Mammary epithelial cell (primary cell): Measurements from ENCODE around the gene MOCS3.

Experiments
- CTCF ChIP-seq, 2 donors: IDR thresholded peaks in 1 of 2; conservative IDR thresholded peaks in 1 of 2; 2 replicates each; pipeline ENCODE4 v1.5.1; 2011 to 2012; ENCODE audit warnings: inconsistent platforms in 2 of 2, low read length in 2 of 2, mild to moderate bottlenecking in 2 of 2, control low read depth in 1 of 2, low read depth in 1 of 2; ENCODE audit not compliant: insufficient read depth in 1 of 2; ENCODE audit errors: extremely low read depth in 1 of 2
- EZH2 ChIP-seq: IDR thresholded peaks from 2 replicates; pipeline ENCODE4 v1.6.1; 2012; ENCODE audit warnings: low read length, inconsistent platforms, borderline replicate concordance

GRCh38 chr20:50992336-50992732 lies 33.7 kb downstream of the MOCS3 start:
- TF ChIP-seq CTCF (conservative IDR thresholded peaks at IDR 0.05 in 1 of 2, IDR thresholded peaks at IDR 0.05 in 1 of 2; ENCODE audit: extremely low read depth in 1 of 2, insufficient read depth in 1 of 2, low read depth in 1 of 2, low read length in 2 of 2) = no peak
- TF ChIP-seq EZH2 = no peak
